ENCODE data around the gene AP2S1.
A peak's percentile ranks its signal among the peaks of the same experiment; 100 is the strongest.

The AP2S1 gene

GRCh38 chr19:46841458-46842083 is 9.1 kb downstream of the AP2S1 start:
- no peak for DNase-seq (ENCODE audit: low read depth in 1 of 2, low spot score in 1 of 2)
- no peak for TF ChIP-seq REST (IDR thresholded peaks at IDR 0.05; ENCODE audit: insufficient replicate concordance, low read depth)
- TF ChIP-seq POLR2AphosphoS5 (IDR thresholded peaks at IDR 0.05; ENCODE audit: low read depth), result no peak
- no peak for TF ChIP-seq CTCF (IDR thresholded peaks at IDR 0.05; ENCODE audit: insufficient read depth, low read length)
- no peak overlapping the region for H3K27ac ChIP-seq (replicated peaks)
- no peak overlapping the region for H3K4me3 ChIP-seq (replicated peaks; ENCODE audit: insufficient read depth, low read length)
- H3K27me3 ChIP-seq (ENCODE audit: insufficient read depth, poor library complexity, severe bottlenecking), result no peaks in the 10 kb centered on the region

- no peak overlapping the region for H3K4me3 ChIP-seq (replicated peaks; ENCODE audit: insufficient read depth, low read length)
- H3K27ac ChIP-seq (replicated peaks), result no peak overlapping the region
- no peaks in the 10 kb centered on the region for H3K27me3 ChIP-seq (ENCODE audit: insufficient read depth, poor library complexity, severe bottlenecking)
- TF ChIP-seq REST (IDR thresholded peaks at IDR 0.05; ENCODE audit: insufficient replicate concordance, low read depth) (no peak), POLR2AphosphoS5 (IDR thresholded peaks at IDR 0.05; ENCODE audit: low read depth) (no peak), CTCF (IDR thresholded peaks at IDR 0.05; ENCODE audit: insufficient read depth, low read length) (peak; percentile 73)
- DNase-seq (ENCODE audit: low read depth in 1 of 2, low spot score in 1 of 2), result peak in 1 of 2 experiments; percentile 30
Observed at GRCh38 chr19:46840498-46840942, 10.1 kb downstream of the AP2S1 start.

GRCh38 chr19:46839752-46840497 is 10.7 kb downstream of the AP2S1 start:
- DNase-seq (ENCODE audit: low read depth in 1 of 2, low spot score in 1 of 2), result no peak
- Histone ChIP-seq H3K4me3 (replicated peaks; ENCODE audit: insufficient read depth, low read length) (no peak overlapping the region), H3K27me3 (ENCODE audit: insufficient read depth, poor library complexity, severe bottlenecking) (no peaks in the 10 kb centered on the region), H3K27ac (replicated peaks) (no peak overlapping the region)
- TF ChIP-seq POLR2AphosphoS5 (IDR thresholded peaks at IDR 0.05; ENCODE audit: low read depth) (no peak), SPI1 (IDR thresholded peaks at IDR 0.05; ENCODE audit: borderline replicate concordance, low read depth) (no peak), GABPA (IDR thresholded peaks at IDR 0.05; ENCODE audit: low read depth) (no peak), REST (IDR thresholded peaks at IDR 0.05; ENCODE audit: insufficient replicate concordance, low read depth) (no peak), CTCF (IDR thresholded peaks at IDR 0.05; ENCODE audit: insufficient read depth, low read length) (no peak)

All from HL-60 (cell line).